Esophagus muscularis mucosa (tissue), 4 donors: ENCODE measurements around the gene BSN. TPM values are rescaled to one million over a fixed set of nuclear protein-coding genes. Genes with fewer than 3 reads are reported as not detected.

ENCODE experiments used
- DNase-seq: peaks from one replicate; pipeline ENCODE4 v3.0.0-alpha.2; 2017; ENCODE audit errors: extremely low spot score
- H3K27ac ChIP-seq, 4 donors: fragments of 200-600 bp; sonication (generic); replicated peaks in 1 of 4; 1 replicate in 3 of 4; 2 replicates in 1 of 4; pipeline ENCODE4 v1.5.1; 2016 to 2019; ENCODE audit warnings: mild to moderate bottlenecking in 1 of 4
- H3K27me3 ChIP-seq, 4 donors: fragments of 200-600 bp; sonication (generic); one replicate each; pipeline versions ENCODE4 v1.5.1 to v1.6.0; 2016 to 2019
- H3K36me3 ChIP-seq, 4 donors: fragments of 200-600 bp; sonication (generic); one replicate each; pipeline ENCODE4 v1.5.1; 2016 to 2019
- H3K4me1 ChIP-seq, 4 donors: fragments of 200-600 bp; sonication (generic); one replicate each; pipeline ENCODE4 v1.5.1; 2016 to 2019
- H3K4me3 ChIP-seq, 4 donors: fragments of 200-600 bp; sonication (generic); 1 replicate in 2 of 4; 2 replicates in 2 of 4; pipeline ENCODE4 v1.5.1; 2016 to 2019; ENCODE audit warnings: mild to moderate bottlenecking in 4 of 4, moderate library complexity in 1 of 4
- H3K9me3 ChIP-seq, 4 donors: fragments of 200-600 bp; sonication (generic); 1 replicate in 3 of 4; 2 replicates in 1 of 4; pipeline ENCODE4 v1.5.1; 2016 to 2019
- CTCF ChIP-seq, 3 experiments: fragments of 200-600 bp in 2 of 3; fragments of 450-650 bp in 1 of 3; sonication (generic) in 2 of 3; IDR thresholded peaks; one replicate each; pipeline ENCODE4 v1.5.1; 2017 to 2019; ENCODE audit warnings: antibody characterized with exemption in 3 of 3, mild to moderate bottlenecking in 2 of 3, moderate library complexity in 1 of 3
- EP300 ChIP-seq: sonication (generic); formaldehyde crosslinking; IDR thresholded peaks from one replicate; pipeline ENCODE4 v1.6.1; 2017; ENCODE audit warnings: antibody characterized with exemption
- POLR2A ChIP-seq: fragments of 450-650 bp; IDR thresholded peaks from one replicate; pipeline ENCODE4 v1.6.1; 2017; ENCODE audit warnings: antibody characterized with exemption, moderate library complexity, mild to moderate bottlenecking, low read depth
- POLR2AphosphoS5 ChIP-seq, 2 donors: sonication (generic); formaldehyde crosslinking; IDR thresholded peaks; one replicate each; pipeline ENCODE4 v1.6.1; 2017; ENCODE audit warnings: antibody characterized with exemption in 2 of 2
- WGBS: methylation state at CpG from one replicate; pipeline ENCODE4 v1.1.5; 2018; 5-methylcytosine and 5-hydroxymethylcytosine counted together
- intact Hi-C: fragments of 100-400 bp; cut with DNase I; formaldehyde crosslinking; loops from one replicate; pipeline ENCODE4 v1.15.1; 2023
- total RNA-seq, 4 donors: library from RNA; depleted of rRNA; stranded (reverse); fragments of >200 nt; gene quantifications; one replicate each; pipeline versions ENCODE4 v1.1.0 to v1.2.1, GENCODE V29; 2016

BSN gene
- total RNA-seq, 4 donors from 2014 or later: 0.42 to 1.7 (median 0.78) TPM

- no peak overlapping the region for H3K27ac ChIP-seq
- H3K27me3 ChIP-seq: peaks cover 0 to 71% (median 2%) of the 10 kb centered on the region in 4 donors
- no peak for DNase-seq
- TF ChIP-seq CTCF (IDR thresholded peaks at IDR 0.05) (no peak), POLR2A (no peak), POLR2AphosphoS5 (IDR thresholded peaks at IDR 0.05) (no peak), EP300 (no peak)
- intact Hi-C loops: no loop called here
- no peak overlapping the region for H3K4me3 ChIP-seq
- no peaks in the 10 kb centered on the region for H3K36me3 ChIP-seq
- WGBS: 88% methylated on average over 9 of the region's 11 CpGs
- no peaks in the 10 kb centered on the region for H3K4me1 ChIP-seq
- no peaks in the 10 kb centered on the region for H3K9me3 ChIP-seq
Observed at GRCh38 chr3:49664300-49664699, 110.0 kb downstream of the BSN start.

GRCh38 chr3:49665822-49666519 is 111.7 kb downstream of the BSN start:
- DNase-seq: no peak
- peaks cover 0 to 72% (median 2%) of the 10 kb centered on the region in 4 donors for H3K27me3 ChIP-seq
- no peaks in the 10 kb centered on the region for H3K36me3 ChIP-seq
- intact Hi-C loops: no loop called here
- no peaks in the 10 kb centered on the region for H3K9me3 ChIP-seq
- 90% methylated on average over 4 of the region's 6 CpGs for WGBS
- no peak overlapping the region for H3K27ac ChIP-seq
- TF ChIP-seq POLR2A (no peak), CTCF (IDR thresholded peaks at IDR 0.05) (no peak), EP300 (no peak), POLR2AphosphoS5 (IDR thresholded peaks at IDR 0.05) (no peak)
- H3K4me3 ChIP-seq: no peak overlapping the region
- no peaks in the 10 kb centered on the region for H3K4me1 ChIP-seq

GRCh38 chr3:49666592-49666991 is 112.3 kb downstream of the BSN start:
- Histone ChIP-seq H3K27me3 (peaks cover 0 to 70% (median 2%) of the 10 kb centered on the region in 4 donors), H3K4me1 (no peaks in the 10 kb centered on the region), H3K9me3 (no peaks in the 10 kb centered on the region), H3K27ac (no peak overlapping the region), H3K36me3 (no peaks in the 10 kb centered on the region), H3K4me3 (no peak overlapping the region)
- TF ChIP-seq POLR2A (no peak), POLR2AphosphoS5 (IDR thresholded peaks at IDR 0.05) (no peak), EP300 (no peak), CTCF (IDR thresholded peaks at IDR 0.05) (no peak)
- DNase-seq: no peak
- 24% methylated on average over 7 of the region's 8 CpGs for WGBS
- intact Hi-C loops: no loop called here

- Histone ChIP-seq H3K27ac (no peak overlapping the region), H3K36me3 (no peaks in the 10 kb centered on the region), H3K4me3 (no peak overlapping the region), H3K9me3 (no peaks in the 10 kb centered on the region), H3K27me3 (peaks cover 0 to 57% (median 2%) of the 10 kb centered on the region in 4 donors), H3K4me1 (no peaks in the 10 kb centered on the region)
- 78% methylated on average over 25 of the region's 25 CpGs for WGBS
- DNase-seq: no peak
- intact Hi-C loops: no loop called here
- TF ChIP-seq POLR2AphosphoS5 (IDR thresholded peaks at IDR 0.05) (no peak), POLR2A (no peak)
Observed at GRCh38 chr3:49667701-49668413, 113.6 kb downstream of the BSN start.

GRCh38 chr3:49668414-49668797 is 114.1 kb downstream of the BSN start:
- H3K27me3 ChIP-seq: peaks cover 0 to 51% (median 2%) of the 10 kb centered on the region in 4 donors
- intact Hi-C loops: no loop called here

More at GRCh38 chr3:49668414-49668797, 114.1 kb downstream of the BSN start:
- Histone ChIP-seq H3K4me1 (peaks cover 4 to 5% (median 5%) of the 10 kb centered on the region in 4 donors), H3K9me3 (no peaks in the 10 kb centered on the region), H3K27ac (no peak overlapping the region), H3K4me3 (no peak overlapping the region), H3K36me3 (no peaks in the 10 kb centered on the region)
- TF ChIP-seq CTCF (IDR thresholded peaks at IDR 0.05) (no peak), POLR2AphosphoS5 (IDR thresholded peaks at IDR 0.05) (no peak), POLR2A (no peak), EP300 (no peak)
- WGBS: 21% methylated on average over 3 of the region's 5 CpGs
- no peak for DNase-seq
